HCT116 (cell line): ENCODE data around the gene NEDD4L. TPM values are rescaled to one million over a fixed set of nuclear protein-coding genes. Genes with fewer than 3 reads are reported as not detected.

Experiments
- ATAC-seq: fragments of 200-7000 bp; cut with Tn5 transposase; 2 replicates; pipeline ENCODE4 v1.9.1; 2020; ENCODE audit warnings: mild to moderate bottlenecking, moderate library complexity
- BruUV-seq: library from RNA; stranded (reverse); fragments of 400-500 nt; replicated peaks from 2 replicates; lab custom pipeline; 2021; lab: Mats Ljungman, UMichigan
- CTCF ChIA-PET: fragments of 300-600 bp; sonication (Branson Sonifier 250); formaldehyde crosslinking; loops from one replicate; lab custom pipeline; 2021; ENCODE audit warnings: antibody characterized with exemption; lab: Charles Lee
- POLR2A ChIA-PET: fragments of 300-600, 350-600 bp; sonication (Branson Sonifier 250); formaldehyde crosslinking; loops from one replicate; lab custom pipeline; 2021; ENCODE audit warnings: antibody characterized with exemption; lab: Charles Lee
- RAD21 ChIA-PET, 2 experiments: fragments of 300-600 bp; sonication (Branson Sonifier 250); formaldehyde crosslinking; loops; one replicate each; lab custom pipeline; 2023; ENCODE audit warnings: low total read pairs in 2 of 2; ENCODE audit not compliant: uncharacterized antibody in 2 of 2, unreplicated experiment in 2 of 2, low non-redundant PET in 1 of 2; lab: Charles Lee
- DNase-seq: peaks from one replicate; pipeline ENCODE4 v3.0.0-alpha.2; 2010; ENCODE audit warnings: low read depth, low spot score
- H2AFZ ChIP-seq: fragments of 200-600 bp; shearing (Covaris generic), sonication (generic); 2 replicates; pipeline ENCODE4 v1.6.1; 2017; ENCODE audit warnings: low read depth, mixed run types, mixed read lengths, antibody characterized with exemption, low read length; ENCODE audit not compliant: poor library complexity, severe bottlenecking
- H3K27ac ChIP-seq: 2 replicates; pipeline ENCODE4 v1.5.1; 2012; ENCODE audit warnings: low read depth, low read length
- H3K27me3 ChIP-seq: fragments of 200-600 bp; sonication (generic); 2 replicates; pipeline ENCODE4 v1.6.1; 2016; ENCODE audit warnings: mixed run types, low read length, mixed read lengths; ENCODE audit not compliant: insufficient read depth
- H3K36me3 ChIP-seq, 2 experiments: fragments of 200-500 bp in 1 of 2; fragments of 200-600 bp in 1 of 2; sonication (Bioruptor generic) in 1 of 2; sonication (generic) in 1 of 2; 2 replicates each; pipeline versions ENCODE4 v1.5.1 to v1.6.1; 2014 to 2016; ENCODE audit warnings: low read length in 2 of 2, inconsistent platforms in 1 of 2, mixed read lengths in 1 of 2, mixed run types in 1 of 2; ENCODE audit not compliant: insufficient read depth in 2 of 2, control insufficient read depth in 1 of 2
- H3K4me1 ChIP-seq, 2 experiments: fragments of 200-600 bp in 1 of 2; sonication (generic) in 1 of 2; 2 replicates each; pipeline versions ENCODE4 v1.5.1 to v1.6.1; 2012 to 2017; ENCODE audit warnings: low read length in 2 of 2, inconsistent platforms in 1 of 2, mild to moderate bottlenecking in 1 of 2, mixed read lengths in 1 of 2, mixed run types in 1 of 2, moderate library complexity in 1 of 2; ENCODE audit not compliant: insufficient read depth in 2 of 2, control insufficient read depth in 1 of 2
- H3K4me2 ChIP-seq: fragments of 200-600 bp; sonication (generic); 2 replicates; pipeline ENCODE4 v1.6.1; 2017; ENCODE audit warnings: mixed run types, low read length, mixed read lengths
- H3K4me3 ChIP-seq, 2 experiments: fragments of 200-600 bp in 1 of 2; sonication (generic) in 1 of 2; replicated peaks in 1 of 2; 2 replicates each; pipeline ENCODE4 v1.5.1; 2011 to 2016; ENCODE audit warnings: low read length in 2 of 2, control low read depth in 1 of 2, low read depth in 1 of 2, mild to moderate bottlenecking in 1 of 2, mixed read lengths in 1 of 2, mixed run types in 1 of 2
- H3K79me2 ChIP-seq: fragments of 200-600 bp; sonication (generic); 2 replicates; pipeline ENCODE4 v1.6.1; 2017; ENCODE audit warnings: mild to moderate bottlenecking, mixed run types, low read length, moderate library complexity, mixed read lengths; ENCODE audit not compliant: insufficient read depth
- H3K9ac ChIP-seq: fragments of 200-600 bp; sonication (generic); 2 replicates; pipeline ENCODE4 v1.6.1; 2016; ENCODE audit warnings: low read length, mixed read lengths
- H3K9me2 ChIP-seq: fragments of 200-600 bp; sonication (generic), shearing (Covaris generic); 2 replicates; pipeline ENCODE4 v1.6.1; 2017; ENCODE audit warnings: mixed run types, mild to moderate bottlenecking, moderate library complexity; ENCODE audit not compliant: insufficient read depth
- H3K9me3 ChIP-seq, 2 experiments: fragments of 200-500 bp in 1 of 2; fragments of 200-600 bp in 1 of 2; sonication (Bioruptor generic) in 1 of 2; sonication (generic) in 1 of 2; 2 replicates each; pipeline ENCODE4 v1.6.1; 2014 to 2017; ENCODE audit warnings: low read length in 2 of 2, mixed read lengths in 2 of 2, inconsistent platforms in 1 of 2, low read depth in 1 of 2, mild to moderate bottlenecking in 1 of 2, mixed run types in 1 of 2, moderate library complexity in 1 of 2; ENCODE audit not compliant: control insufficient read depth in 1 of 2, insufficient read depth in 1 of 2
- H4K20me1 ChIP-seq: fragments of 200-600 bp; sonication (generic), shearing (Covaris generic); 2 replicates; pipeline ENCODE4 v1.6.1; 2017; ENCODE audit warnings: mixed run types, mild to moderate bottlenecking, moderate library complexity; ENCODE audit not compliant: insufficient read depth
- CBX3 ChIP-seq: IDR thresholded peaks from 2 replicates; pipeline ENCODE4 v1.6.1; 2012; ENCODE audit warnings: low read depth
- CEBPB ChIP-seq: IDR thresholded peaks from 2 replicates; pipeline ENCODE4 v1.6.1; 2012; ENCODE audit warnings: low read depth
- EGR1 ChIP-seq: IDR thresholded peaks from 2 replicates; pipeline ENCODE4 v1.6.1; 2012; ENCODE audit warnings: low read depth
- FOSL1 ChIP-seq: IDR thresholded peaks from 2 replicates; pipeline ENCODE4 v1.6.1; 2012; ENCODE audit warnings: low read depth
- POLR2AphosphoS5 ChIP-seq: IDR thresholded peaks from 2 replicates; pipeline ENCODE4 v1.6.1; 2011; ENCODE audit warnings: mild to moderate bottlenecking, low read depth, low read length, moderate library complexity
- RAD21 ChIP-seq: IDR thresholded peaks from 2 replicates; pipeline ENCODE4 v1.6.1; 2012; ENCODE audit warnings: low read depth, mild to moderate bottlenecking
- SP1 ChIP-seq: IDR thresholded peaks from 2 replicates; pipeline ENCODE4 v1.6.1; 2012; ENCODE audit warnings: low read depth
- SRF ChIP-seq: IDR thresholded peaks from 2 replicates; pipeline ENCODE4 v1.6.1; 2012; ENCODE audit warnings: low read depth
- YY1 ChIP-seq: IDR thresholded peaks from 2 replicates; pipeline ENCODE4 v1.6.1; 2011; ENCODE audit warnings: low read length, low read depth, moderate library complexity, mild to moderate bottlenecking; ENCODE audit not compliant: insufficient replicate concordance; ENCODE audit errors: extremely low read depth
- ZFX ChIP-seq: fragments of 450-650 bp; IDR thresholded peaks from 2 replicates; pipeline ENCODE4 v1.6.1; 2017
- ZNF274 ChIP-seq: fragments of 200-500 bp; sonication (Bioruptor generic); IDR thresholded peaks from 2 replicates; pipeline ENCODE4 v1.6.1; 2014; ENCODE audit warnings: mild to moderate bottlenecking, low read depth, low read length, inconsistent platforms
- intact Hi-C: fragments of 100-400 bp; cut with micrococcal nuclease; formaldehyde crosslinking; loops from 2 replicates; pipeline ENCODE4 v1.10.0; 2022
- total RNA-seq: library from RNA; stranded (reverse); gene quantifications from one replicate; pipeline ENCODE4 v1.2.1, GENCODE V29; 2021; ENCODE audit not compliant: unreplicated experiment
- TF ChIP-seq, protein P1 (sequence below): IDR thresholded peaks from 2 replicates; pipeline ENCODE4 v1.6.1; 2012
- TF ChIP-seq, protein P2 (sequence below): IDR thresholded peaks from 2 replicates; pipeline ENCODE4 v1.6.1; 2012; ENCODE audit warnings: low read depth
- TF ChIP-seq, protein P3 (sequence below), 3 experiments: fragments of 200-600 bp in 1 of 3; sonication (generic) in 1 of 3; IDR thresholded peaks in 2 of 3; conservative IDR thresholded peaks in 1 of 3; 2 replicates each; pipeline ENCODE4 v1.5.1; 2012 to 2017; ENCODE audit warnings: low read depth in 2 of 3, low read length in 2 of 3, antibody characterized with exemption in 1 of 3, borderline replicate concordance in 1 of 3, control low read depth in 1 of 3, mild to moderate bottlenecking in 1 of 3, mixed read lengths in 1 of 3, mixed run types in 1 of 3, moderate library complexity in 1 of 3; ENCODE audit not compliant: insufficient read depth in 1 of 3

Gene NEDD4L
- total RNA-seq, 1 experiment from 2014 or later, result 41.5 TPM

DNA sequence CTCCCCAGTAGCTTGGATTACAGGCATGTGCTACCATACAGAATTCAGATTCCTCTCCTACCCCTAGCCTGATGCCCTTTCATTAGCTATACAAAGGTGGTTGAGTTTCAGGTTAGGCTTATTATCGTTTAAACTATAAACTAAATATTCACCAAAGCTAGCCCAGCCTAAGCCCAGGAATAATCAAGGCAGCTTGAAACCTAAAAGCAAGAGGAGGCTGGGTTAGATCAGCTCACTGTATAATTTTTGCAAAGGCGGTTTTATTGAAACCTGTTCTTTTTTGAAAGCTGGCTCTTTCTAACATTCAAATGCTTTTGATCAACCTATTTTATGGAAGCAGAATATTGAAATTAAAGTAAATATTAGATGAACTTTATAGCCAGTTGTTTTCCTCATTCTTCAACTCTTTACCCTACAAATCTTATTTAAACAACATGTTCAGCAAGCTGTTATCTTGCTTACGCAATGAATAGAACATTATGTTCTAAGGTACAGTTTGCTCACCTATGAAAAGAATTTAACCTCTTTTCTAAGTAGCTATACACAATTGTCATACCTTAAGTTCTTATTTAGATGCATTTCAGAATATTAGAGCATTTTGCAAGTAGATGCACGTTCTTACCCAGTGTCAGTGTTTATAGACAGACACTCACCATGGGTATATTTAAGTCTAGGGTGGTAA, 241.6 kb downstream of the NEDD4L start:
- H3K27ac ChIP-seq, result no peak overlapping the region

More for the DNA sequence above, 241.6 kb downstream of the NEDD4L start:
- H3K9ac ChIP-seq, result no peak overlapping the region
- ChIA-PET CTCF (no interaction called here), POLR2A (no interaction called here), RAD21 (no interaction called here)
- intact Hi-C loops, result no loop called here
- no peaks in the 10 kb centered on the region for H3K9me3 ChIP-seq
- H3K9me2 ChIP-seq, result no peaks in the 10 kb centered on the region
- H3K79me2 ChIP-seq, result no peaks in the 10 kb centered on the region
- ATAC-seq (no peak), DNase-seq (no peak)
- H2AFZ ChIP-seq, result no peak overlapping the region
- H3K36me3 ChIP-seq, result no peaks in the 10 kb centered on the region
- H3K4me2 ChIP-seq, result no peak overlapping the region
- peaks cover 29 to 34% of the 10 kb centered on the region in 2 experiments for H3K4me1 ChIP-seq
- no peaks in the 10 kb centered on the region for H3K27me3 ChIP-seq
- no peaks in the 10 kb centered on the region for H4K20me1 ChIP-seq
- H3K4me3 ChIP-seq, result no peak overlapping the region
- TF ChIP-seq SRF, result no peak
- no peak for TF ChIP-seq FOSL1
- no peak for TF ChIP-seq YY1
- TF ChIP-seq, protein P1, sequence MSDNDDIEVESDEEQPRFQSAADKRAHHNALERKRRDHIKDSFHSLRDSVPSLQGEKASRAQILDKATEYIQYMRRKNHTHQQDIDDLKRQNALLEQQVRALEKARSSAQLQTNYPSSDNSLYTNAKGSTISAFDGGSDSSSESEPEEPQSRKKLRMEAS, result no peak
- TF ChIP-seq, protein P2, sequence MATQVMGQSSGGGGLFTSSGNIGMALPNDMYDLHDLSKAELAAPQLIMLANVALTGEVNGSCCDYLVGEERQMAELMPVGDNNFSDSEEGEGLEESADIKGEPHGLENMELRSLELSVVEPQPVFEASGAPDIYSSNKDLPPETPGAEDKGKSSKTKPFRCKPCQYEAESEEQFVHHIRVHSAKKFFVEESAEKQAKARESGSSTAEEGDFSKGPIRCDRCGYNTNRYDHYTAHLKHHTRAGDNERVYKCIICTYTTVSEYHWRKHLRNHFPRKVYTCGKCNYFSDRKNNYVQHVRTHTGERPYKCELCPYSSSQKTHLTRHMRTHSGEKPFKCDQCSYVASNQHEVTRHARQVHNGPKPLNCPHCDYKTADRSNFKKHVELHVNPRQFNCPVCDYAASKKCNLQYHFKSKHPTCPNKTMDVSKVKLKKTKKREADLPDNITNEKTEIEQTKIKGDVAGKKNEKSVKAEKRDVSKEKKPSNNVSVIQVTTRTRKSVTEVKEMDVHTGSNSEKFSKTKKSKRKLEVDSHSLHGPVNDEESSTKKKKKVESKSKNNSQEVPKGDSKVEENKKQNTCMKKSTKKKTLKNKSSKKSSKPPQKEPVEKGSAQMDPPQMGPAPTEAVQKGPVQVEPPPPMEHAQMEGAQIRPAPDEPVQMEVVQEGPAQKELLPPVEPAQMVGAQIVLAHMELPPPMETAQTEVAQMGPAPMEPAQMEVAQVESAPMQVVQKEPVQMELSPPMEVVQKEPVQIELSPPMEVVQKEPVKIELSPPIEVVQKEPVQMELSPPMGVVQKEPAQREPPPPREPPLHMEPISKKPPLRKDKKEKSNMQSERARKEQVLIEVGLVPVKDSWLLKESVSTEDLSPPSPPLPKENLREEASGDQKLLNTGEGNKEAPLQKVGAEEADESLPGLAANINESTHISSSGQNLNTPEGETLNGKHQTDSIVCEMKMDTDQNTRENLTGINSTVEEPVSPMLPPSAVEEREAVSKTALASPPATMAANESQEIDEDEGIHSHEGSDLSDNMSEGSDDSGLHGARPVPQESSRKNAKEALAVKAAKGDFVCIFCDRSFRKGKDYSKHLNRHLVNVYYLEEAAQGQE, result no peak
- TF ChIP-seq, protein P3, sequence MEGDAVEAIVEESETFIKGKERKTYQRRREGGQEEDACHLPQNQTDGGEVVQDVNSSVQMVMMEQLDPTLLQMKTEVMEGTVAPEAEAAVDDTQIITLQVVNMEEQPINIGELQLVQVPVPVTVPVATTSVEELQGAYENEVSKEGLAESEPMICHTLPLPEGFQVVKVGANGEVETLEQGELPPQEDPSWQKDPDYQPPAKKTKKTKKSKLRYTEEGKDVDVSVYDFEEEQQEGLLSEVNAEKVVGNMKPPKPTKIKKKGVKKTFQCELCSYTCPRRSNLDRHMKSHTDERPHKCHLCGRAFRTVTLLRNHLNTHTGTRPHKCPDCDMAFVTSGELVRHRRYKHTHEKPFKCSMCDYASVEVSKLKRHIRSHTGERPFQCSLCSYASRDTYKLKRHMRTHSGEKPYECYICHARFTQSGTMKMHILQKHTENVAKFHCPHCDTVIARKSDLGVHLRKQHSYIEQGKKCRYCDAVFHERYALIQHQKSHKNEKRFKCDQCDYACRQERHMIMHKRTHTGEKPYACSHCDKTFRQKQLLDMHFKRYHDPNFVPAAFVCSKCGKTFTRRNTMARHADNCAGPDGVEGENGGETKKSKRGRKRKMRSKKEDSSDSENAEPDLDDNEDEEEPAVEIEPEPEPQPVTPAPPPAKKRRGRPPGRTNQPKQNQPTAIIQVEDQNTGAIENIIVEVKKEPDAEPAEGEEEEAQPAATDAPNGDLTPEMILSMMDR (IDR thresholded peaks at IDR 0.05 in 2 of 3, conservative IDR thresholded peaks at IDR 0.05 in 1 of 3; ENCODE audit: borderline replicate concordance in 1 of 3, insufficient read depth in 1 of 3, low read depth in 2 of 3, low read length in 2 of 3), result no peak
- TF ChIP-seq ZNF274, result no peak
- TF ChIP-seq POLR2AphosphoS5, result no peak
- no peak for TF ChIP-seq EGR1
- no peak for TF ChIP-seq ZFX
- TF ChIP-seq CEBPB, result no peak
- TF ChIP-seq RAD21, result no peak
- TF ChIP-seq SP1, result no peak
- no peak for TF ChIP-seq CBX3
- TF ChIP-seq, all 23 proteins: peak for 0
- no TSS peak for BruUV-seq
